ENCODE results near the gene APOE.
"Not testable (repeated sequence)": the region's sequence is repeated elsewhere in the genome, so short reads cannot be mapped to it uniquely, and the experiment has no call there.

The APOE gene

DNA sequence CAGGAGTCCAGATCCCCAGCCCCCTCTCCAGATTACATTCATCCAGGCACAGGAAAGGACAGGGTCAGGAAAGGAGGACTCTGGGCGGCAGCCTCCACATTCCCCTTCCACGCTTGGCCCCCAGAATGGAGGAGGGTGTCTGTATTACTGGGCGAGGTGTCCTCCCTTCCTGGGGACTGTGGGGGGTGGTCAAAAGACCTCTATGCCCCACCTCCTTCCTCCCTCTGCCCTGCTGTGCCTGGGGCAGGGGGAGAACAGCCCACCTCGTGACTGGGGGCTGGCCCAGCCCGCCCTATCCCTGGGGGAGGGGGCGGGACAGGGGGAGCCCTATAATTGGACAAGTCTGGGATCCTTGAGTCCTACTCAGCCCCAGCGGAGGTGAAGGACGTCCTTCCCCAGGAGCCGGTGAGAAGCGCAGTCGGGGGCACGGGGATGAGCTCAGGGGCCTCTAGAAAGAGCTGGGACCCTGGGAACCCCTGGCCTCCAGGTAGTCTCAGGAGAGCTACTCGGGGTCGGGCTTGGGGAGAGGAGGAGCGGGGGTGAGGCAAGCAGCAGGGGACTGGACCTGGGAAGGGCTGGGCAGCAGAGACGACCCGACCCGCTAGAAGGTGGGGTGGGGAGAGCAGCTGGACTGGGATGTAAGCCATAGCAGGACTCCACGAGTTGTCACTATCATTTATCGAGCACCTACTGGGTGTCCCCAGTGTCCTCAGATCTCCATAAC, at the start of gene APOE:
Gene APOE (plus strand): TSS at position 360 of the 724 bp plus-strand sequence. CDS start 829 bp downstream, outside the sequence.
- no peak for DNase-seq

DNA sequence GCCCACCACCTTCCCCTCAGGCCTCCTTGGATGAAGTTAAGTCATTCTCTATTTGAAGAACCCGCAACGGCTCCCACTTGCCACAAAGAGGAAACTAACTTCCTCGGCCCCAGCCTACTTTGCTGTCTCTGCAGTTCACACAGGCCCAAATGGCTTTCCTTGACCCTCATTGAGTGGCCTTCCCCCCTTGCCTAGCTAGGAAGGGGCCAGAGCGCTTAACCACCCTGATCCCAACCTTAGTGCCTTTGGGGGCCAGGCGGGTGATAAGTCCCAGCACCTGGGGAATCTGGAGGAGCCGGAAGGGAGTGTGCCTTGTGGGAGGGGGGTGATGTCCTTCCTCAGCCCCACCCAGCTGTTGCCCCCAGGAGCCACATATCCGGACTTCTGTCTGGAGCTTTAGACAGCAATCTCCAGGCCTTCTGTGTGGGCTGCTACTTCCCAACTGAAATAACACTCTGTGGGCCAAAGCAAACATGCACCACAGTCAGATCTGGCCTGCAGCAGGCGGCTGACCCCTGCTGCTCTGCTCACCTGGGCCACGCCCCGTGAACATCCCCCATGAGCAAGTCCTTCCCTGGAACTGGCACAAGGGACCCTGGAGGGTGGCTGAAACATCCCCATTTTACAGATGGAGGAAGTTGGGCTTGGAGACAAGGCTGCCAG, 49.0 kb upstream of the APOE start:
- DNase-seq = no peak

- DNase-seq = no peak
These were observed 47.8 kb upstream of the APOE start for GRCh38 chr19:44857837-44858236.

GRCh38 chr19:44861576-44861975, 44.0 kb upstream of the APOE start:
- not testable (repeated sequence) for DNase-seq

DNA sequence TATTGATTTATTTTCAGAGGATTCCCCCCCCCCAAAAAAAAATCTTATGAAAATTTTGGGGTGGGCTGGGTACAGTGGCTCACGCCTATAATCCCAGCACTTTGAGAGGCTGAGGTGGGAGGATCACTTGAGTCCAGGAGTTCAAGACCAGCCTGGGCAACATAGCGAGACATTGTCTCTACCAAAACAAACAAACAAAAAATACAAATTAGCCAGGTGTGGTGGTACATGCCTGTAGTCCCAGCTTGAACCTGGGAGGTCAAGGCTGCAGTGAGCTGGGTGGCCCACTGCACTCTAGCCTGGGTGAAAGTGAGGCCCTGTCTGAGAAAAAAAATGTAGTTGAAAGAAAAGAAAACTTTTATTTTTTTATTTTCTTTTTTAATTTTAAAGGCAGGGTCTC, 41.6 kb upstream of the APOE start:
- no peak for DNase-seq

DNA sequence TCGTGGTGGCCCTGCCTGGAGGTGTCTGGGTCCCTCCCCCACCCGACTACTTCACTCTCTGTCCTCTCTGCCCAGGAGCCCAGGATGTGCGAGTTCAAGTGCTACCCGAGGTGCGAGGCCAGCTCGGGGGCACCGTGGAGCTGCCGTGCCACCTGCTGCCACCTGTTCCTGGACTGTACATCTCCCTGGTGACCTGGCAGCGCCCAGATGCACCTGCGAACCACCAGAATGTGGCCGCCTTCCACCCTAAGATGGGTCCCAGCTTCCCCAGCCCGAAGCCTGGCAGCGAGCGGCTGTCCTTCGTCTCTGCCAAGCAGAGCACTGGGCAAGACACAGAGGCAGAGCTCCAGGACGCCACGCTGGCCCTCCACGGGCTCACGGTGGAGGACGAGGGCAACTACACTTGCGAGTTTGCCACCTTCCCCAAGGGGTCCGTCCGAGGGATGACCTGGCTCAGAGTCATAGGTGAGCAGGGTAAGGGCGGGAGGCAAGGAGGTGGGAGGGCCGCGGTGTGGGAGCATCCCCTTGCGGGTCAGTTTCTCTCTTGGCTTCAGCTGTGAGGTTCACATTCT, 40.3 kb upstream of the APOE start:
- DNase-seq = no peak

- no peak for DNase-seq
These were observed 38.9 kb upstream of the APOE start for GRCh38 chr19:44866664-44867063.

DNA sequence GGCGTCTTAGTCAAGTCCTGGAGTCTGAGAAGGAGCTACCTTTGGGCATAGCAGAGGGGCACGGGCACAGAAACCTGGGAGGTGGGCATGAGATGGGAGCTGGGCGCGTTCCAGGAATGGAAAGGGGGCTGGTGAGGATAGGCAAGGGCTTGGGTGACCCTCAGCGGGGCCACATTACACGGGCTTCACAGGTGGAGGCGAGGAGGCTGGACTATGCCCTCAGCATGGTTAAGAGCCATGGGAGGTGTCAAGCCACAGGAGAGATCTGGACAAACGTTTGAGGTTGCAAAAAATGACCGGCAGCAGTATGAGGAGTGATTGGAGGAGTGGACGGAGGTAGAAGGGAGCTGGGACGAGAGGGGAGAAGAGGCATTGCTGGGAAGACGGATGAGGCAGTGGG, 38.0 kb upstream of the APOE start:
- DNase-seq = no peak

DNA sequence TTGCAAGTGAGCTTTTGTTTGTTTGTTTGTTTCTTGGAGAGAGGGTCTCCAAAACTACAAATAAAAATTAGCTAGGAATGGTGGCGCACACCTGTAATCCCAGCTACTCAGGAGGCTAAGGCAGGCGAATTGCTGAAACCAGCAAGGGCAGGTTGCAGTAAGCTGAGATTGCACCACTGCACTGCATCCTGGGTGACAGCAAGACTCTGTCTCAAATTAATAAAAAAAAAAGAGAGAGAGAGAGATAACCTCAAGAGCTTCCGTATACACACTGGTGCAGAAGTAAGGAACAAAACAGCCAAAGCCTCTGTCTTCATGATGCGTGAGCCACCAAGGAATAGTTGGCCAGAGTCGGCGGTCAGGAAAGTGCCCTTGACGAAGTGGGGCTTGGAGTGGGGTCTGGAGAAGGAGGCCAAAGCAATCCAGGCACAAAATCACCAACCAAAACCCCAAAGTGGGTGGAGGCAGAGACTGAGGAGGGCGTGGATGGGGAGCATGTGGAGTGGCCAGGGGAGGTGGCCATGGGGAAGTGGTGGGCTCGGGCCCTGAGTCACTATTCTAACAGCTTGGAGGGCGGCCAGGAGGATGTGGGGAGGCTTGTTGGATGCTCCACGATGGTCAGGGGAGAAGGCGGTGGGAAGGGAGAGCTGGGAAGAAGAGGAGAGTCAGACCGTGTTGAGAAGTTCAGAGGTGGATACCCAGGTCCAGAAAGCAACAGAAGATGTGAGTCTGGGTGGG, 35.7 kb upstream of the APOE start:
- no peak for DNase-seq

DNA sequence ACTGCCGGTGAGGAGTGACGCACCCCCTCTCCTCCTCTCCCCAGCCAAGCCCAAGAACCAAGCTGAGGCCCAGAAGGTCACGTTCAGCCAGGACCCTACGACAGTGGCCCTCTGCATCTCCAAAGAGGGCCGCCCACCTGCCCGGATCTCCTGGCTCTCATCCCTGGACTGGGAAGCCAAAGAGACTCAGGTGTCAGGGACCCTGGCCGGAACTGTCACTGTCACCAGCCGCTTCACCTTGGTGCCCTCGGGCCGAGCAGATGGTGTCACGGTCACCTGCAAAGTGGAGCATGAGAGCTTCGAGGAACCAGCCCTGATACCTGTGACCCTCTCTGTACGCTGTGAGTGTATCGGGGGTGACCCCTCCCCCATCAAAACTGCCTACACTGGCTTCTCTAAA, 33.8 kb upstream of the APOE start:
- no peak for DNase-seq

DNA sequence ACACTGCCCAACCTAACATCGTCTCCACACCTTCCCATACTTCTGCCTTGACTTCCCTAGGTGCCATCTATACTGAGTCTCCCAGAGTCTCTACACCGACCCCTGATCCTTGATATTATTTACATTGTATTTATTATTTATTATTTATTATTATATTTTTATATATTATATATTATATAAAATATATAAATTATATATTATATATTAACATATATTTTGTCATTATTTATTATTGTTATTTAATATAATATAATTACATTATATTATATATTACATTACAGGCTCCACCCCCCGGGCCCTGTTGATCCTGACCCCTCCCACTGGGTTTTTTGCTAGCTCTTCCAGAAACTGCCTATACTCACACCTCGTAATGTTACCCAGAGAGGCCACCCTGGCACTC, 32.9 kb upstream of the APOE start:
- DNase-seq = no peak

DNA sequence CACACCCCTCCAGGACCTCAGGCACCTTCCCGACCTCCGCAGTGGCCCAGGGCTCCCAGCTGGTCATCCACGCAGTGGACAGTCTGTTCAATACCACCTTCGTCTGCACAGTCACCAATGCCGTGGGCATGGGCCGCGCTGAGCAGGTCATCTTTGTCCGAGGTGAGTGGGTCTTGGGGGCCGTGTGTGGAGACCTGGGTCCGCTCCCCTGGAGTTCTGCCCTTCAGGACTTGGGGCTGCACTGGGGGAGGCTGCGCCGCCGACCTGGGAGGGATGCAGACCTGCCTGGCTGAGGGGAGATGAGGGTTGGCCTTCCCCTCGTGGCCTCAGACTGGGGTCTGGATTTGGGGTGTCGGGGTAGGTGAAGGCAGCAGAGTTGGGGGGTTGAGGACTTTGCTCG, 31.3 kb upstream of the APOE start:
- DNase-seq = no peak

DNA sequence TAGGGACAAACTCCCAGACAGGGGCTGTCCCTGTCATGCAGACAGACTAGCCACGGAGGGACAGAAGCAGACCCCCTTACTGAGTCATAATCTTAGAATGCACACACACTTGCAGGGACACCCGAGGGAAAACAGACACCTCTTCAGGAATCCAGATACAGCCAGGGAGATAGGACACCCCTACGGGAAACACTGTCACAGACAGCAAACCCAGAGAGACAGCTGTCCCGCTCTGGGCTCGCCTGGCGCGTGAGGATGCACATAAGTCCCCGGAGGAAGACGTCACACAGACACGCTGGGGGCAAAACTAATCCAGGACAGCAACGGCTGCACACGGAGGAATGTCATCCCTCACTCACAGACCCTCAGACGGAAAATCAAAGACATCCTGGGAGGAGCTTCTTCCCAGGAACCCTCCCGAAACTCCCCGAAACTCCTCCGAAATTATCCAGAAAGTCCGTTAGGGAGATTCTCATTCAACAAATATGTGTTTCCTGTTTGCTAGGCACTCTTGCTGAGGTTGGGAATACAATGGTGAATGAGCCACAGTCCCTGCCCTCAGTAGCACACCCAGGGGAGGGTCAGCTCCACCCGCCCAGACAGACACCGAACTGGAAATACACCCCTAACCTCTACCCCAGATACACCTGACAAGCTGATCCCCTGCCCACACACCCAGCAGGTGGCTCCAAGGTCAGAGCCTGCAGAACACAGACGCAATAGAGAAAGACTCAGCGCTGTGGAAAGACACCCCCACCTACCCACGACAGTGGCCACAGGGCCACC, 29.7 kb upstream of the APOE start:
- DNase-seq = no peak

GRCh38 chr19:44876930-44877535, 28.6 kb upstream of the APOE start:
- no peak for DNase-seq

DNA sequence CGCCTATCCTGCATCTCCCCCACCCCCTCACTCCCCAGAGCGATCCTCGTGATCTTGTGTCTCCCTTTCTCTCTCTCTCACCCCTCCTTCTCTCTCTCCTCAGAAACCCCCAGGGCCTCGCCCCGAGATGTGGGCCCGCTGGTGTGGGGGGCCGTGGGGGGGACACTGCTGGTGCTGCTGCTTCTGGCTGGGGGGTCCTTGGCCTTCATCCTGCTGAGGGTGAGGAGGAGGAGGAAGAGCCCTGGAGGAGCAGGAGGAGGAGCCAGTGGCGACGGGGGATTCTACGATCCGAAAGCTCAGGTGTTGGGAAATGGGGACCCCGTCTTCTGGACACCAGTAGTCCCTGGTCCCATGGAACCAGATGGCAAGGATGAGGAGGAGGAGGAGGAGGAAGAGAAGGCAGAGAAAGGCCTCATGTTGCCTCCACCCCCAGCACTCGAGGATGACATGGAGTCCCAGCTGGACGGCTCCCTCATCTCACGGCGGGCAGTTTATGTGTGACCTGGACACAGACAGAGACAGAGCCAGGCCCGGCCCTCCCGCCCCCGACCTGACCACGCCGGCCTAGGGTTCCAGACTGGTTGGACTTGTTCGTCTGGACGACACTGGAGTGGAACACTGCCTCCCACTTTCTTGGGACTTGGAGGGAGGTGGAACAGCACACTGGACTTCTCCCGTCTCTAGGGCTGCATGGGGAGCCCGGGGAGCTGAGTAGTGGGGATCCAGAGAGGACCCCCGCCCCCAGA, 27.3 kb upstream of the APOE start:
- no peak for DNase-seq

DNA sequence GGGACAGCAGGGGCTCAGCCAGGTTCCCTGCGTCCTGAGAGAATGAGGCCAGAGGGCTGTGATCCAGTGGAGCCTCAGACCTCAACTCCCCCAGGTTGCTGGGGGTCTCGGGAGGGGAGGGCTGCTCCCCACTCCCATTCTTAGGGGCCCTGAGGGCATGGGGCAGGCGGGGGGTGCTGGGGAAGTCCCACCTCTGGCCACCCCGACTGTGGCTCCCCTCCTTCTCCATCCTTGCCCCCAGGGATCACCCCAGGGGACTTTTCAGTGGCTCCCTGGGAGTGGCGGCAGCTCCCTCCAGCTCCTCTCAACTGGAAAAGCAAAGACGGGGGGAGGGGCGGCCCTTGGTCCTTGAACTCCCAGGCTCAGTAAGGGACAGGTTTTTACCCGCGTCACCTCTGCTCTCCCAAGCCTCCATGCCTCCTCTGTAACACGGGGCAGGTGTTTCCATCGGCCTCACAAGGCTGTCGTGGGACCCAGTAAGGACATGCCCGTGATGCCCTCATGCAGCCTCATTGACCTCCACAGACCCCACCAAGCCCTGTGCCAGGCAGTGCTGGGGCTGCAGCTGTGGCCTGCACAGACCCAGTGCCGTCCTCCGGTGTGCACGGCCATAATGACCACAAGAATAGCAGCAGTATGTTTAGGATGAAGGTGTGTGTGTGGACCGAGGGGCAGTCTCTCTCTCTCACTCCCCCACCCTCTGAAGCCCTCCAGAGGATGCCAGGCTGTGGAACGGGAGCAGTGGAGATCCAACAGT, 26.1 kb upstream of the APOE start:
- no peak for DNase-seq

GRCh38 chr19:44882063-44882462, 23.5 kb upstream of the APOE start:
- DNase-seq = no peak

DNA sequence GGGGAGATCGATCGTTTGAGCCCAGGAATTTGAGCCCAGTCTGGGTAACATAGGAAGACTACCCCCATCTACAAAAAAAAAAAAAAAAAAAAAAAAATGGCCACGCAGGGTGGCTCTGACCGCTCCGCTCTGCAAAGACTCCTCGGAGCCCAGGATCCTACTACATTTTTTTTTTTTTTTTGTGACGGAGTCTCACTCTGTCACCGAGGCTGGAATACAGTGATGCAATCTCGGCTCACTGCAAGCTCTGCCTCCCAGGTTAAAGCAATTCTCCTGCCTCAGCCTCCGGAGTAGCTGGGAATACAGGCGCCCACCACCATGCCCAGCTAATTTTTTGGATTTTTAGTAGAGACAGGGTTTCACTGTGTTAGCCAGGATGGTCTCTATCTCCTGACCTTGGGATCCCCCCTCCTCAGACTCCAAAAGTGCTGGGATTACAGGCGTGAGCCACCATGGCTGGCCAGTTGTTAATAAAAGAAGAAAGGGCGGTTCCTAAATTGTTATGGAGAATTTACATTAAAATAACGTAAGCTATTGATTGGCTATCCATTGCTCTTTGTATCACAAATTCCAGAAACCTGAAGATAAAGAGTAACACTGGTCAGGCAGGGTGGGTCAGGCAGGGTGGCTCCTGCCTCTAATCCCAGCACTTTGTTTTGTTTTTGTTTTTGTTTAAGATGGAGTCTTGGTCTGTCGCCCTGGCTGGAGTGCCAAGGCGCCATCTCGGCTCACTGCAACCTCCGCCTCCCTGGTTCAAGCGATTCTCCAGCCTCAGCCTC, 22.8 kb upstream of the APOE start:
- not testable (repeated sequence) for DNase-seq

DNA sequence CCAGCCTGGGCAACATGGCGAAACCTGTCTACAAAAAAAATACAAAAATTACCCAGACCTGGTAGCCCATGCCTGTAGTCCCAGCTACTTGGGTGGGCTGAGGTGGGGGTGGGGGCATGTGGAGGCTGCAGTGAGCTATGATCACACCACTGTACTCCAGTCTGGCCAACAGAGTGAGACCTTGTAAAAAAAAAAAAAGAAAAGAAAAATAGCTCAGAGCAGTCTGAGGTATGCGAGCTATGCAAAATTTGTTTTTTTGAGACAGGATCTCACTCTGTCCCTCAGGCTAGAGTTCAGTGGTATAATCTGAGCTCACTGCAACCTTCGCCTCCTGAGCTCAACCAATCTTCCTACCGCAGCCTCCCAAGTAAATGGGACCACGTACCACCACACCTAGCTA, 21.7 kb upstream of the APOE start:
- no peak for DNase-seq

- DNase-seq = no peak
These were observed 21.0 kb upstream of the APOE start for GRCh38 chr19:44884566-44884965.

All from GOT3 (cell line).